Activated naive CD4-positive, alpha-beta T cell treated with anti-CD3 and anti-CD28 coated beads, Interleukin-2, amount 50 U/mL, for 72 hours (primary cell): Measurements from ENCODE around the gene EYA3. TPM values are rescaled to one million over a fixed set of nuclear protein-coding genes. Genes with fewer than 3 reads are reported as not detected.
"Not testable (repeated sequence)": the region's sequence is repeated elsewhere in the genome, so short reads cannot be mapped to it uniquely, and the experiment has no call there.

ENCODE experiments used
- ATAC-seq, 2 donors: fragments of 150-1000 bp; cut with Tn5 transposase; 2 replicates each; pipeline ENCODE4 v1.10.0; 2021; ENCODE audit warnings: mild to moderate bottlenecking in 2 of 2, moderate library complexity in 2 of 2
- DNase-seq, 2 donors: peaks; one replicate each; pipeline ENCODE4 v3.0.0; 2021 to 2022; ENCODE audit warnings: low spot score in 2 of 2
- H3K27ac Mint-ChIP-seq, 2 donors: one replicate each; pipeline ENCODE4 v1.8.0; 2022; ENCODE audit warnings: mild to moderate bottlenecking in 2 of 2, mixed read lengths in 2 of 2
- H3K36me3 Mint-ChIP-seq, 2 donors: one replicate each; pipeline ENCODE4 v1.8.0; 2022; ENCODE audit warnings: mixed read lengths in 2 of 2
- H3K9me3 Mint-ChIP-seq, 2 donors: one replicate each; pipeline ENCODE4 v1.8.0; 2022; ENCODE audit warnings: mixed read lengths in 2 of 2
- total RNA-seq, 2 donors: library from RNA; stranded (reverse); gene quantifications; one replicate each; pipeline ENCODE4 v1.2.3, GENCODE V29; 2022

EYA3 gene
- total RNA-seq, 2 donors from 2014 or later: 33.1 to 34.4 TPM

GRCh38 chr1:28026329-28026728 is 62.1 kb downstream of the EYA3 start:
- Mint-ChIP-seq H3K27ac (peak overlapping the region in 1 of 2 donors; percentile 35), H3K36me3 (no peaks in the 10 kb centered on the region), H3K9me3 (no peaks in the 10 kb centered on the region)
- ATAC-seq (no peak), DNase-seq (no peak)

GRCh38 chr1:28021064-28021463 is 67.3 kb downstream of the EYA3 start:
- DNase-seq (no peak), ATAC-seq (peak in 1 of 2 donors; percentile 41)
- Mint-ChIP-seq H3K9me3 (no peaks in the 10 kb centered on the region), H3K27ac (no peak overlapping the region), H3K36me3 (peaks cover 2 to 8% of the 10 kb centered on the region in 2 donors)

- H3K9me3 Mint-ChIP-seq: no peaks in the 10 kb centered on the region
These were observed 77.4 kb downstream of the EYA3 start for GRCh38 chr1:28010969-28011368.

GRCh38 chr1:28003117-28003516 is 85.3 kb downstream of the EYA3 start:
- DNase-seq, H3K27ac Mint-ChIP-seq, H3K9me3 Mint-ChIP-seq, ATAC-seq, H3K36me3 Mint-ChIP-seq: not testable (repeated sequence)

More at GRCh38 chr1:28010969-28011368, 77.4 kb downstream of the EYA3 start:
- peak overlapping the region in 1 of 2 donors; percentile 30 for H3K27ac Mint-ChIP-seq
- DNase-seq (no peak), ATAC-seq (no peak)
- peaks cover 4 to 9% of the 10 kb centered on the region in 2 donors for H3K36me3 Mint-ChIP-seq

GRCh38 chr1:28002600-28002999 is 85.8 kb downstream of the EYA3 start:
- DNase-seq: no peak
- H3K9me3 Mint-ChIP-seq: no peaks in the 10 kb centered on the region
- peak overlapping the region in 1 of 2 donors; percentile 29 for H3K27ac Mint-ChIP-seq
- no peak for ATAC-seq
- peaks cover 6 to 8% of the 10 kb centered on the region in 2 donors for H3K36me3 Mint-ChIP-seq

- DNase-seq: no peak
- Mint-ChIP-seq H3K9me3 (no peaks in the 10 kb centered on the region), H3K27ac (no peak overlapping the region)
These were observed 89.4 kb downstream of the EYA3 start for GRCh38 chr1:27999055-27999454.

GRCh38 chr1:27994526-27994925 is 93.9 kb downstream of the EYA3 start:
- H3K36me3 Mint-ChIP-seq: peaks cover 23 to 24% of the 10 kb centered on the region in 2 donors
- H3K27ac Mint-ChIP-seq, DNase-seq, ATAC-seq, H3K9me3 Mint-ChIP-seq: not testable (repeated sequence)

More at GRCh38 chr1:27999055-27999454, 89.4 kb downstream of the EYA3 start:
- no peak for ATAC-seq
- peaks cover 9 to 11% of the 10 kb centered on the region in 2 donors for H3K36me3 Mint-ChIP-seq

GRCh38 chr1:27994060-27994459 is 94.3 kb downstream of the EYA3 start:
- peak overlapping the region; percentile 35 to 37 for H3K27ac Mint-ChIP-seq
- ATAC-seq (no peak), DNase-seq (no peak)
- peaks cover 23 to 24% of the 10 kb centered on the region in 2 donors for H3K36me3 Mint-ChIP-seq
- H3K9me3 Mint-ChIP-seq: no peaks in the 10 kb centered on the region

- no peak for DNase-seq
- H3K36me3 Mint-ChIP-seq: peaks cover 23 to 24% of the 10 kb centered on the region in 2 donors
- peak in 1 of 2 donors; percentile 59 for ATAC-seq
- no peaks in the 10 kb centered on the region for H3K9me3 Mint-ChIP-seq
- H3K27ac Mint-ChIP-seq: peak overlapping the region in 1 of 2 donors; percentile 35
These were observed 95.2 kb downstream of the EYA3 start for GRCh38 chr1:27993241-27993640.

GRCh38 chr1:27992276-27992675 is 96.1 kb downstream of the EYA3 start:
- Mint-ChIP-seq H3K27ac (peak overlapping the region; percentile 39 to 69), H3K36me3 (peaks cover 19 to 23% of the 10 kb centered on the region in 2 donors), H3K9me3 (no peaks in the 10 kb centered on the region)
- peak; percentile 72 to 95 for ATAC-seq
- peak in 1 of 2 donors; percentile 18 for DNase-seq

GRCh38 chr1:27990920-27991537 is 97.4 kb downstream of the EYA3 start:
- no peak for DNase-seq
- peak overlapping the region in 1 of 2 donors; percentile 69 for H3K27ac Mint-ChIP-seq
- no peak for ATAC-seq
- peaks cover 18% of the 10 kb centered on the region in 2 donors for H3K36me3 Mint-ChIP-seq
- no peaks in the 10 kb centered on the region for H3K9me3 Mint-ChIP-seq

GRCh38 chr1:27981145-27981544 is 107.3 kb downstream of the EYA3 start:
- DNase-seq (no peak), ATAC-seq (no peak)
- peaks cover 0 to 5% of the 10 kb centered on the region in 2 donors for H3K36me3 Mint-ChIP-seq
- peak overlapping the region in 1 of 2 donors; percentile 37 for H3K27ac Mint-ChIP-seq
- H3K9me3 Mint-ChIP-seq: no peaks in the 10 kb centered on the region

- peaks cover 0 to 5% of the 10 kb centered on the region in 2 donors for H3K36me3 Mint-ChIP-seq
- DNase-seq (no peak), ATAC-seq (no peak)
- H3K27ac Mint-ChIP-seq: peak overlapping the region; percentile 37 to 53
- no peaks in the 10 kb centered on the region for H3K9me3 Mint-ChIP-seq
These were observed 108.1 kb downstream of the EYA3 start for GRCh38 chr1:27980216-27980845.

GRCh38 chr1:27979859-27980201 is 108.6 kb downstream of the EYA3 start:
- peak; percentile 3 to 18 for ATAC-seq
- peaks cover 0 to 5% of the 10 kb centered on the region in 2 donors for H3K36me3 Mint-ChIP-seq
- H3K9me3 Mint-ChIP-seq: no peaks in the 10 kb centered on the region
- no peak overlapping the region for H3K27ac Mint-ChIP-seq
- no peak for DNase-seq

GRCh38 chr1:27979151-27979858 is 109.1 kb downstream of the EYA3 start:
- DNase-seq (no peak), ATAC-seq (peak; percentile 73 to 95)
- H3K9me3 Mint-ChIP-seq: no peaks in the 10 kb centered on the region
- H3K27ac Mint-ChIP-seq: peak overlapping the region in 1 of 2 donors; percentile 65
- peaks cover 0 to 5% of the 10 kb centered on the region in 2 donors for H3K36me3 Mint-ChIP-seq

- Mint-ChIP-seq H3K27ac (peak overlapping the region in 1 of 2 donors; percentile 23), H3K9me3 (no peaks in the 10 kb centered on the region), H3K36me3 (peaks cover 0 to 5% of the 10 kb centered on the region in 2 donors)
- ATAC-seq (no peak), DNase-seq (no peak)
These were observed 114.0 kb downstream of the EYA3 start for GRCh38 chr1:27974417-27974781.

GRCh38 chr1:27973771-27974416 is 114.5 kb downstream of the EYA3 start:
- H3K27ac Mint-ChIP-seq: peak overlapping the region in 1 of 2 donors; percentile 23
- ATAC-seq (no peak), DNase-seq (no peak)
- H3K9me3 Mint-ChIP-seq: no peaks in the 10 kb centered on the region
- peaks cover 0 to 5% of the 10 kb centered on the region in 2 donors for H3K36me3 Mint-ChIP-seq
